ENCODE measurements around the gene POLG. TPM values are rescaled to one million over a fixed set of nuclear protein-coding genes. Genes with fewer than 3 reads are reported as not detected.
A peak's percentile ranks its signal among the peaks of the same experiment; 100 is the strongest.
"Not testable (repeated sequence)": the region's sequence is repeated elsewhere in the genome, so short reads cannot be mapped to it uniquely, and the experiment has no call there.

Gene POLG
- total RNA-seq, 1 donor from 2014 or later = 64.5 TPM

GRCh38 chr15:89283201-89283600 lies 51.4 kb downstream of the POLG start:
- H3K9me3 Mint-ChIP-seq (ENCODE audit: unreplicated experiment) = no peaks in the 10 kb centered on the region
- no peak for DNase-seq (ENCODE audit: low spot score)
- H3K4me1 Mint-ChIP-seq (ENCODE audit: unreplicated experiment) = no peaks in the 10 kb centered on the region
- TF ChIP-seq, protein P1, sequence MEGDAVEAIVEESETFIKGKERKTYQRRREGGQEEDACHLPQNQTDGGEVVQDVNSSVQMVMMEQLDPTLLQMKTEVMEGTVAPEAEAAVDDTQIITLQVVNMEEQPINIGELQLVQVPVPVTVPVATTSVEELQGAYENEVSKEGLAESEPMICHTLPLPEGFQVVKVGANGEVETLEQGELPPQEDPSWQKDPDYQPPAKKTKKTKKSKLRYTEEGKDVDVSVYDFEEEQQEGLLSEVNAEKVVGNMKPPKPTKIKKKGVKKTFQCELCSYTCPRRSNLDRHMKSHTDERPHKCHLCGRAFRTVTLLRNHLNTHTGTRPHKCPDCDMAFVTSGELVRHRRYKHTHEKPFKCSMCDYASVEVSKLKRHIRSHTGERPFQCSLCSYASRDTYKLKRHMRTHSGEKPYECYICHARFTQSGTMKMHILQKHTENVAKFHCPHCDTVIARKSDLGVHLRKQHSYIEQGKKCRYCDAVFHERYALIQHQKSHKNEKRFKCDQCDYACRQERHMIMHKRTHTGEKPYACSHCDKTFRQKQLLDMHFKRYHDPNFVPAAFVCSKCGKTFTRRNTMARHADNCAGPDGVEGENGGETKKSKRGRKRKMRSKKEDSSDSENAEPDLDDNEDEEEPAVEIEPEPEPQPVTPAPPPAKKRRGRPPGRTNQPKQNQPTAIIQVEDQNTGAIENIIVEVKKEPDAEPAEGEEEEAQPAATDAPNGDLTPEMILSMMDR (IDR thresholded peaks at IDR 0.05; ENCODE audit: unreplicated experiment) = no peak
- H3K4me3 Mint-ChIP-seq (ENCODE audit: unreplicated experiment) = no peak overlapping the region
- H3K27me3 Mint-ChIP-seq (ENCODE audit: unreplicated experiment) = no peaks in the 10 kb centered on the region
- peaks cover 13% of the 10 kb centered on the region for H3K36me3 Mint-ChIP-seq (ENCODE audit: low read depth, unreplicated experiment)
- H3K27ac Mint-ChIP-seq (ENCODE audit: unreplicated experiment) = no peak overlapping the region

DNA sequence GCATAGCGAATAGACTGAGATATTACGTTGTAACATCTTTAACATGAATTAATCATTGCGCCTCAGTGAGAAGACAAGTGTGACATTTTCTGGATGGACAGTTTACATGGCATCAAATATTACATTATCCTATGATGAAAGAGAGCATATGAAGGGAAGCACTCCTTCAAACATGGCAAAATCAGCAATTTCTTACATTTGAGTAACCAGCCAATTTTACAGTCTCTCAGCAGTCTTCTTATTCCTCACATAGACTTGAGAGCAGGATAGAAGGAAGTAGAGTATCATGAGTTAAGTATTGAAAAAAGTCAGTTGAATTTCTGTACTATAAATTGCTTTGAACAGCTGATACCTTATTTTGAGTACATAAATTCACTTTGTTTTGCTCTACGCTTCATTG lies 52.0 kb downstream of the POLG start:
- Mint-ChIP-seq H3K4me1 (ENCODE audit: unreplicated experiment) (no peaks in the 10 kb centered on the region), H3K4me3 (ENCODE audit: unreplicated experiment) (no peak overlapping the region), H3K36me3 (ENCODE audit: low read depth, unreplicated experiment) (peaks cover 13% of the 10 kb centered on the region), H3K27me3 (ENCODE audit: unreplicated experiment) (no peaks in the 10 kb centered on the region), H3K9me3 (ENCODE audit: unreplicated experiment) (no peaks in the 10 kb centered on the region), H3K27ac (ENCODE audit: unreplicated experiment) (no peak overlapping the region)
- TF ChIP-seq, protein P1 (IDR thresholded peaks at IDR 0.05; ENCODE audit: unreplicated experiment) = no peak
- DNase-seq (ENCODE audit: low spot score) = no peak

GRCh38 chr15:89278307-89278706 lies 56.3 kb downstream of the POLG start:
- no peaks in the 10 kb centered on the region for H3K4me1 Mint-ChIP-seq (ENCODE audit: unreplicated experiment)
- no peak for DNase-seq (ENCODE audit: low spot score)
- TF ChIP-seq, protein P1 (IDR thresholded peaks at IDR 0.05; ENCODE audit: unreplicated experiment) = no peak
- H3K4me3 Mint-ChIP-seq (ENCODE audit: unreplicated experiment) = no peak overlapping the region
- H3K27me3 Mint-ChIP-seq (ENCODE audit: unreplicated experiment) = no peaks in the 10 kb centered on the region
- no peaks in the 10 kb centered on the region for H3K9me3 Mint-ChIP-seq (ENCODE audit: unreplicated experiment)
- H3K36me3 Mint-ChIP-seq (ENCODE audit: low read depth, unreplicated experiment) = no peaks in the 10 kb centered on the region
- H3K27ac Mint-ChIP-seq (ENCODE audit: unreplicated experiment) = no peak overlapping the region

GRCh38 chr15:89277281-89277680 lies 57.3 kb downstream of the POLG start:
- H3K4me3 Mint-ChIP-seq (ENCODE audit: unreplicated experiment); H3K4me1 Mint-ChIP-seq (ENCODE audit: unreplicated experiment); H3K36me3 Mint-ChIP-seq (ENCODE audit: low read depth, unreplicated experiment); DNase-seq (ENCODE audit: low spot score); H3K9me3 Mint-ChIP-seq (ENCODE audit: unreplicated experiment); H3K27ac Mint-ChIP-seq (ENCODE audit: unreplicated experiment); H3K27me3 Mint-ChIP-seq (ENCODE audit: unreplicated experiment): not testable (repeated sequence)

Small RNAs within 50 kb of the gene (microRNA-seq; reads per million reads assigned to microRNA genes)
- 0.28 reads per million for gene MIR6766 (ENCODE audit: unreplicated experiment)
- 2.6 reads per million, percentile 35 among the genes with 10 or more reads in this experiment for gene MIR9-3 (ENCODE audit: unreplicated experiment)

Other genes starting within 250 kb of the POLG start
- gene ABHD2, start 246.4 kb downstream of the POLG start, total RNA-seq (ENCODE audit: unreplicated experiment) = 32.3 TPM
- not detected for gene RLBP1, start 113.2 kb downstream of the POLG start, total RNA-seq (ENCODE audit: unreplicated experiment)
- gene FANCI, start 90.8 kb downstream of the POLG start, total RNA-seq (ENCODE audit: unreplicated experiment) = 28.6 TPM
- not detected for gene RHCG, start 161.8 kb upstream of the POLG start, total RNA-seq (ENCODE audit: unreplicated experiment)
- 4.8 TPM for gene TICRR, start 240.6 kb upstream of the POLG start, total RNA-seq (ENCODE audit: unreplicated experiment)

Measured in endothelial cell (in vitro differentiated cells).